PC-3 (cell line): Measurements from ENCODE around the gene VSIG10L2.

Experiments
- EZH2 ChIP-seq: fragments of 300-600 bp; sonication (generic); IDR thresholded peaks from one replicate; pipeline ENCODE4 v1.6.1; 2017; ENCODE audit warnings: antibody characterized with exemption, mild to moderate bottlenecking, low read length; ENCODE audit not compliant: unreplicated experiment
- EZH2phosphoT487 ChIP-seq: fragments of 300-600 bp; sonication (generic); IDR thresholded peaks from 2 replicates; pipeline ENCODE4 v1.6.1; 2018; ENCODE audit warnings: mild to moderate bottlenecking, antibody characterized with exemption, low read length, borderline replicate concordance
- TF ChIP-seq, protein P1 (sequence below): fragments of 300-600 bp; sonication (generic); conservative IDR thresholded peaks from 2 replicates; pipeline ENCODE4 v1.5.1; 2017; ENCODE audit warnings: antibody characterized with exemption, low read depth, mild to moderate bottlenecking, low read length

- TF ChIP-seq, protein P1, sequence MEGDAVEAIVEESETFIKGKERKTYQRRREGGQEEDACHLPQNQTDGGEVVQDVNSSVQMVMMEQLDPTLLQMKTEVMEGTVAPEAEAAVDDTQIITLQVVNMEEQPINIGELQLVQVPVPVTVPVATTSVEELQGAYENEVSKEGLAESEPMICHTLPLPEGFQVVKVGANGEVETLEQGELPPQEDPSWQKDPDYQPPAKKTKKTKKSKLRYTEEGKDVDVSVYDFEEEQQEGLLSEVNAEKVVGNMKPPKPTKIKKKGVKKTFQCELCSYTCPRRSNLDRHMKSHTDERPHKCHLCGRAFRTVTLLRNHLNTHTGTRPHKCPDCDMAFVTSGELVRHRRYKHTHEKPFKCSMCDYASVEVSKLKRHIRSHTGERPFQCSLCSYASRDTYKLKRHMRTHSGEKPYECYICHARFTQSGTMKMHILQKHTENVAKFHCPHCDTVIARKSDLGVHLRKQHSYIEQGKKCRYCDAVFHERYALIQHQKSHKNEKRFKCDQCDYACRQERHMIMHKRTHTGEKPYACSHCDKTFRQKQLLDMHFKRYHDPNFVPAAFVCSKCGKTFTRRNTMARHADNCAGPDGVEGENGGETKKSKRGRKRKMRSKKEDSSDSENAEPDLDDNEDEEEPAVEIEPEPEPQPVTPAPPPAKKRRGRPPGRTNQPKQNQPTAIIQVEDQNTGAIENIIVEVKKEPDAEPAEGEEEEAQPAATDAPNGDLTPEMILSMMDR, result no peak
- no peak for TF ChIP-seq EZH2phosphoT487
- no peak for TF ChIP-seq EZH2
Measured at GRCh38 chr11:125930076-125930450, 15.8 kb upstream of the VSIG10L2 start.
